OCI-LY3 (cell line): Measurements from ENCODE around the gene CDHR5.

Experiments
- EZH2phosphoT487 ChIP-seq: fragments of 200-600 bp; shearing (Covaris generic); IDR thresholded peaks from 2 replicates; pipeline ENCODE4 v1.6.1; 2018; ENCODE audit warnings: antibody characterized with exemption, mixed run types, low read depth
- TF ChIP-seq, protein P1 (sequence below): fragments of 200-600, 300-600 bp; sonication (generic); IDR thresholded peaks from 2 replicates; pipeline ENCODE4 v1.5.1; 2014; ENCODE audit warnings: antibody characterized with exemption, low read length, low read depth

DNA sequence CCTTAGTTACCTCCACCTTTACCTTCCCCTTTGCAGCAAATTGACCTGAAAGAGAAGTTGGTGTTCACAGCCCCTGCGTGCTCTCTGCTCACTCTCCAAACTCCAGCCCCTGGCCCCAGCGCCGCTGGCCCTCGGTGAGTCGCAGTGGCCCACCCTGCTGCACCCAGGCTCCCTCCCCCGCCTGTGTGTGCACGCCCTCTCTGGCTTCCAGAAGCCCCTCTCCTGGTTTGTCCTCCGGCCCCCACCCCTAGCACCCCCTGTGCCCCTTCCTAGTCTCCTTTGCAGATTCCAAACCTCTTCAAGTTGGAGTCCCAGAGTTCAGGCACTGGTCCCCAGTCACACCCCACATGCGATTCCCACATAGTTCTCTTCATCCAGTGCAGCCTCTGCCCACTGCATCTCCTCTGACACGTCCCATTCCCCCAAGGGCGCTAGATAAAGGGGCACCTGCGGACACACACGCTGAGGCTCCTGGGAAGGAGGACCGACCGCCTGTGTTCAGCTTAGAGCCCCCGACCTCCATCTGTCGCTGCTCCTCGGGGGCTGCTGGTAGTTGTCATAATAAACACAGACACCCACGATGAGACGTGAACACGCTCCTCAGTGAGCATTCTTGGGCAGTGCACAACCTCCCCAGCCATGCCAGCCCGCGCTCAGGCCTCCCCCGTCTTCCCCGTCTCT, 50.0 kb downstream of the CDHR5 start:
- TF ChIP-seq, protein P1, sequence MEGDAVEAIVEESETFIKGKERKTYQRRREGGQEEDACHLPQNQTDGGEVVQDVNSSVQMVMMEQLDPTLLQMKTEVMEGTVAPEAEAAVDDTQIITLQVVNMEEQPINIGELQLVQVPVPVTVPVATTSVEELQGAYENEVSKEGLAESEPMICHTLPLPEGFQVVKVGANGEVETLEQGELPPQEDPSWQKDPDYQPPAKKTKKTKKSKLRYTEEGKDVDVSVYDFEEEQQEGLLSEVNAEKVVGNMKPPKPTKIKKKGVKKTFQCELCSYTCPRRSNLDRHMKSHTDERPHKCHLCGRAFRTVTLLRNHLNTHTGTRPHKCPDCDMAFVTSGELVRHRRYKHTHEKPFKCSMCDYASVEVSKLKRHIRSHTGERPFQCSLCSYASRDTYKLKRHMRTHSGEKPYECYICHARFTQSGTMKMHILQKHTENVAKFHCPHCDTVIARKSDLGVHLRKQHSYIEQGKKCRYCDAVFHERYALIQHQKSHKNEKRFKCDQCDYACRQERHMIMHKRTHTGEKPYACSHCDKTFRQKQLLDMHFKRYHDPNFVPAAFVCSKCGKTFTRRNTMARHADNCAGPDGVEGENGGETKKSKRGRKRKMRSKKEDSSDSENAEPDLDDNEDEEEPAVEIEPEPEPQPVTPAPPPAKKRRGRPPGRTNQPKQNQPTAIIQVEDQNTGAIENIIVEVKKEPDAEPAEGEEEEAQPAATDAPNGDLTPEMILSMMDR = no peak
- no peak for TF ChIP-seq EZH2phosphoT487
